Bone marrow (tissue), 2 donors: ENCODE measurements around the gene ZNRF1.

Experiments used
- DNase-seq, 2 donors: peaks; one replicate each; lab custom pipeline; 2025; lab: John Stamatoyannopoulos, UW

Gene ZNRF1

GRCh38 chr16:75027520-75028300 is 28.9 kb downstream of the ZNRF1 start:
- no peak for DNase-seq

GRCh38 chr16:75028544-75029135 is 29.8 kb downstream of the ZNRF1 start:
- DNase-seq: no peak

- DNase-seq: no peak
Measured at GRCh38 chr16:75029854-75030253, 31.0 kb downstream of the ZNRF1 start.

GRCh38 chr16:75032655-75033054 is 33.8 kb downstream of the ZNRF1 start:
- DNase-seq: no peak

- DNase-seq: no peak
Measured at GRCh38 chr16:75035410-75035968, 36.7 kb downstream of the ZNRF1 start.

GRCh38 chr16:75038036-75038858 is 39.4 kb downstream of the ZNRF1 start:
- no peak for DNase-seq

- no peak for DNase-seq
Measured at GRCh38 chr16:75039941-75040340, 41.1 kb downstream of the ZNRF1 start.

GRCh38 chr16:75042426-75043174 is 43.8 kb downstream of the ZNRF1 start:
- peak in 1 of 2 donors; percentile 78 for DNase-seq

- peak in 1 of 2 donors; percentile 88 for DNase-seq
Measured at GRCh38 chr16:75043175-75043895, 44.5 kb downstream of the ZNRF1 start.

- DNase-seq: no peak
Measured at GRCh38 chr16:75044800-75045361, 46.1 kb downstream of the ZNRF1 start.

- DNase-seq: no peak
Measured at GRCh38 chr16:75045424-75045823, 46.6 kb downstream of the ZNRF1 start.

- DNase-seq: no peak
Measured at GRCh38 chr16:75048054-75048453, 49.2 kb downstream of the ZNRF1 start.

- no peak for DNase-seq
Measured at GRCh38 chr16:75048530-75048929, 49.7 kb downstream of the ZNRF1 start.

GRCh38 chr16:75052481-75053202 is 53.8 kb downstream of the ZNRF1 start:
- DNase-seq: no peak

- DNase-seq: no peak
Measured at GRCh38 chr16:75053791-75054555, 55.1 kb downstream of the ZNRF1 start.

- no peak for DNase-seq
Measured at GRCh38 chr16:75054556-75054947, 55.7 kb downstream of the ZNRF1 start.

- DNase-seq: no peak
Measured at GRCh38 chr16:75058806-75059205, 60.0 kb downstream of the ZNRF1 start.

- DNase-seq: no peak
Measured at GRCh38 chr16:75059411-75059810, 60.6 kb downstream of the ZNRF1 start.

- DNase-seq: peak in 1 of 2 donors; percentile 42
Measured at GRCh38 chr16:75060723-75061122, 61.9 kb downstream of the ZNRF1 start.
